Mesenchymal stem cell (in vitro differentiated cells and primary cell): ENCODE data around the gene TYMP.

Experiments
- DNase-seq: peaks from one replicate; pipeline ENCODE4 v3.0.0-alpha.2; 2013
- H2AFZ ChIP-seq: one replicate; pipeline ENCODE4 v1.6.1; 2013; ENCODE audit warnings: low read depth, mild to moderate bottlenecking, control low read depth, inconsistent platforms, low read length, moderate library complexity
- H2AK5ac ChIP-seq: 2 replicates; pipeline ENCODE4 v1.6.1; 2013; ENCODE audit warnings: low read length, moderate library complexity, mild to moderate bottlenecking, inconsistent platforms; ENCODE audit not compliant: severe bottlenecking
- H2BK120ac ChIP-seq: one replicate; pipeline ENCODE4 v1.6.1; 2013; ENCODE audit warnings: low read depth, mild to moderate bottlenecking, inconsistent platforms, low read length, moderate library complexity
- H2BK12ac ChIP-seq, 2 experiments: one replicate each; pipeline ENCODE4 v1.6.1; 2013; ENCODE audit warnings: inconsistent platforms in 2 of 2, low read length in 2 of 2, mild to moderate bottlenecking in 2 of 2, moderate library complexity in 2 of 2, control low read depth in 1 of 2
- H2BK15ac ChIP-seq: one replicate; pipeline ENCODE4 v1.6.1; 2013; ENCODE audit warnings: mild to moderate bottlenecking, low read depth, inconsistent platforms; ENCODE audit not compliant: poor library complexity, severe bottlenecking
- H2BK5ac ChIP-seq: 2 replicates; pipeline ENCODE4 v1.6.1; 2013; ENCODE audit warnings: low read depth, mild to moderate bottlenecking, low read length, control low read depth, inconsistent platforms; ENCODE audit not compliant: poor library complexity, severe bottlenecking
- H3K14ac ChIP-seq, 2 experiments: one replicate each; pipeline ENCODE4 v1.6.1; 2013; ENCODE audit warnings: inconsistent platforms in 2 of 2, low read length in 2 of 2, control low read depth in 1 of 2, mild to moderate bottlenecking in 1 of 2, moderate library complexity in 1 of 2
- H3K18ac ChIP-seq, 2 experiments: one replicate each; pipeline ENCODE4 v1.6.1; 2013; ENCODE audit warnings: inconsistent platforms in 2 of 2, low read length in 2 of 2, control low read depth in 1 of 2, low read depth in 1 of 2, mild to moderate bottlenecking in 1 of 2
- H3K23ac ChIP-seq, 2 experiments: one replicate each; pipeline ENCODE4 v1.6.1; 2013; ENCODE audit warnings: inconsistent platforms in 2 of 2, low read length in 2 of 2, mild to moderate bottlenecking in 2 of 2, moderate library complexity in 2 of 2, control low read depth in 1 of 2
- H3K27ac ChIP-seq: 2 replicates; pipeline ENCODE4 v1.5.1; 2013; ENCODE audit warnings: mild to moderate bottlenecking, moderate library complexity, low read length, control low read depth, inconsistent platforms; ENCODE audit not compliant: poor library complexity, severe bottlenecking
- H3K27me3 ChIP-seq, 2 experiments: 2 replicates each; pipeline versions ENCODE4 v1.6.1 to v1.7.0; 2013; ENCODE audit warnings: low read length in 2 of 2, mild to moderate bottlenecking in 2 of 2, moderate library complexity in 2 of 2, control low read depth in 1 of 2, inconsistent platforms in 1 of 2; ENCODE audit not compliant: control insufficient read depth in 1 of 2, insufficient read depth in 1 of 2
- H3K36me3 ChIP-seq, 2 experiments: 2 replicates each; pipeline versions ENCODE4 v1.6.1 to v1.7.0; 2013; ENCODE audit warnings: low read length in 2 of 2, control low read depth in 1 of 2, inconsistent platforms in 1 of 2, low read depth in 1 of 2, mild to moderate bottlenecking in 1 of 2; ENCODE audit not compliant: insufficient read depth in 2 of 2, control insufficient read depth in 1 of 2
- H3K4ac ChIP-seq, 2 experiments: one replicate each; pipeline ENCODE4 v1.6.1; 2013; ENCODE audit warnings: inconsistent platforms in 2 of 2, low read length in 2 of 2, mild to moderate bottlenecking in 2 of 2, moderate library complexity in 2 of 2, control low read depth in 1 of 2, low read depth in 1 of 2
- H3K4me1 ChIP-seq: 2 replicates; pipeline ENCODE4 v1.6.1; 2013; ENCODE audit warnings: low read depth, low read length, control low read depth; ENCODE audit not compliant: control insufficient read depth, insufficient read depth
- H3K4me2 ChIP-seq: 2 replicates; pipeline ENCODE4 v1.6.1; 2013; ENCODE audit warnings: low read length, mild to moderate bottlenecking, inconsistent platforms; ENCODE audit not compliant: poor library complexity, severe bottlenecking
- H3K4me3 ChIP-seq, 2 experiments: 2 replicates each; pipeline versions ENCODE4 v1.5.1 to v1.7.0; 2013; ENCODE audit warnings: low read length in 2 of 2, mild to moderate bottlenecking in 2 of 2, control low read depth in 1 of 2, low read depth in 1 of 2; ENCODE audit not compliant: insufficient read depth in 1 of 2
- H3K79me1 ChIP-seq: replicated peaks from 2 replicates; pipeline ENCODE4 v1.6.1; 2013; ENCODE audit warnings: mild to moderate bottlenecking, control low read depth, low read length, inconsistent platforms; ENCODE audit not compliant: poor library complexity, severe bottlenecking
- H3K9ac ChIP-seq: 2 replicates; pipeline ENCODE4 v1.7.0; 2013; ENCODE audit warnings: mild to moderate bottlenecking, low read length, moderate library complexity
- H3K9me3 ChIP-seq: 2 replicates; pipeline ENCODE4 v1.7.0; 2013; ENCODE audit warnings: mild to moderate bottlenecking, low read length; ENCODE audit not compliant: control insufficient read depth
- H4K8ac ChIP-seq: one replicate; pipeline ENCODE4 v1.6.1; 2013; ENCODE audit warnings: inconsistent platforms, mild to moderate bottlenecking, low read length, moderate library complexity
- H4K91ac ChIP-seq: one replicate; pipeline ENCODE4 v1.6.1; 2013; ENCODE audit warnings: mild to moderate bottlenecking, low read length, inconsistent platforms
- WGBS: methylation state at CpG from one replicate; pipeline ENCODE4 v1.1.7; 2013; ENCODE audit warnings: mixed read lengths; 5-methylcytosine and 5-hydroxymethylcytosine counted together

TYMP gene

DNA sequence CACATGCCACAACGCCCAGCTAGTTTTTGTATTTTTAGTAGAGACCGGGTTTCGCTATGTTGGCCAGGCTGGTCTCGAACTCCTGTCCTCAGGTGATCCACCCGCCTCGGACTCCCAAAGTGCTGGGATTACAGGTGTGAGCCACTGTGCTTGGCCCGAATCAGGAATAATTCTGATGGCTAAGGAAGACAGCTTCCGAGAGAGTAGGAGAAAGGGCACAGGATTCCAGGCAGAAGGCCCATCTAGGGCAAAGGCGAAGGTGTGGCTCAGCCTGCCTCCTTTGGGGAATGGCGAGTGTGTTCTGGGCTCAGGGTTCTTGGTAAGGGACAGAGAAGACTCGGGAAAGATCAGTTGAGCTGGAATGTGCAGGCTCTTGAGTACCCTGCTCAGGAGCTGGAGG, 34.5 kb upstream of the TYMP start:
- no peak overlapping the region for H2AK5ac ChIP-seq
- H4K8ac ChIP-seq: no peak overlapping the region

DNA sequence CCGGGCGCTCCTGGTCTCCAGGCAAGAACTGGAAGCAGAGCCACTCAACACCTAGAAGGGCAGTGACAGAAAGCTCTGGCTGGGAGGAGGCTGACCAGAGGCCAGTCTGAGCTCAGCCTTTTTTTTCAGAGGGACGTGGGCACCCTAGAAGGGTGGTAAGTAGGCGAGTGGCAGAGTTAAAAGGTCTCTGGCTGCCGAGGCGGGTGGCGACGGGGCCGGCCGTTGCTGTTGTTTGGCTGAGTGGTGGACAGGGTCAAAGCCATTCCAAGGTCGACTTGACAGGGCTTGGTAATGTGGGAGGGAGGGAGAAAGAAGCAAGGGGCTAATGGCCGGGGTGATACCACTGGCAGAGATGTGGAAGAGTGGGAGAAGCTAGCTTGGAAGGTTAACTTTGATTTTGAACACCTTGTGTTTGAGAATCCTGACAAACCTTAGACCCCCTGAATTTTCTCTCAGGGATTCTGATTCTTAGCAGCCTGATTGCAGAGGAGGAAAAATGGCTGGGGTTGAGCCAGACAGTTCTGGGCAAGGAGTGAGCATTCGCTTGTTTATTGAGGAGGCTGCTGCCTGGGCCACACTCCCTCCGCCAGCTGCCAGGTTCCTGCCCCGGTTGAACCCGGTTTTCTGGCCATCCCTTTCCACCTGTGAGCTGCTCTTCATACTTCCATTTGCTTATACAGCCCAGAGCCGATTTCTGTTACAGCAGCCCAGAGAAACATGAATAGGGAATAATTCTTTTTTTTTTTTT, 33.8 kb upstream of the TYMP start:
- no peak for DNase-seq
- WGBS: 33% methylated on average over 16 of the region's 17 CpGs
- H4K91ac ChIP-seq: no peak overlapping the region
- no peak overlapping the region for H2BK12ac ChIP-seq
- peak overlapping the region; percentile 63 for H2BK15ac ChIP-seq
- peaks cover 0 to 12% of the 10 kb centered on the region in 2 experiments for H3K36me3 ChIP-seq
- H3K27ac ChIP-seq: no peak overlapping the region
- H2AFZ ChIP-seq: peak overlapping the region; percentile 46
- H3K18ac ChIP-seq: no peak overlapping the region
- peaks cover 4 to 10% of the 10 kb centered on the region in 2 experiments for H3K27me3 ChIP-seq
- no peaks in the 10 kb centered on the region for H3K9me3 ChIP-seq
- peak overlapping the region; percentile 98 for H3K4me2 ChIP-seq
- H3K23ac ChIP-seq: no peak overlapping the region
- H3K4me1 ChIP-seq: peaks cover 9% of the 10 kb centered on the region
- no peak overlapping the region for H3K14ac ChIP-seq
- H3K4ac ChIP-seq: peak overlapping the region in 1 of 2 experiments; percentile 9
- no peak overlapping the region for H2BK120ac ChIP-seq
- H3K9ac ChIP-seq: peak overlapping the region; percentile 75
- H3K79me1 ChIP-seq: peaks cover 1% of the 10 kb centered on the region
- no peak overlapping the region for H2BK5ac ChIP-seq
- H3K4me3 ChIP-seq: peak overlapping the region; percentile 55 to 97
- no peak overlapping the region for H2AK5ac ChIP-seq
- peak overlapping the region; percentile 8 for H4K8ac ChIP-seq

More for the DNA sequence above, 34.5 kb upstream of the TYMP start:
- Histone ChIP-seq H2BK12ac (no peak overlapping the region), H3K4me2 (no peak overlapping the region), H3K9ac (no peak overlapping the region), H3K36me3 (peaks cover 0 to 19% of the 10 kb centered on the region in 2 experiments), H3K79me1 (peaks cover 1% of the 10 kb centered on the region), H3K4ac (no peak overlapping the region), H3K27me3 (peaks cover 0 to 8% of the 10 kb centered on the region in 2 experiments), H3K4me3 (no peak overlapping the region), H3K9me3 (no peaks in the 10 kb centered on the region), H2BK120ac (no peak overlapping the region), H3K27ac (no peak overlapping the region), H4K91ac (no peak overlapping the region), H3K4me1 (peaks cover 9% of the 10 kb centered on the region), H3K23ac (no peak overlapping the region), H2BK5ac (no peak overlapping the region), H3K14ac (no peak overlapping the region), H2AFZ (no peak overlapping the region), H3K18ac (no peak overlapping the region), H2BK15ac (no peak overlapping the region)
- WGBS: 89% methylated on average over 11 of the region's 11 CpGs
- no peak for DNase-seq

DNA sequence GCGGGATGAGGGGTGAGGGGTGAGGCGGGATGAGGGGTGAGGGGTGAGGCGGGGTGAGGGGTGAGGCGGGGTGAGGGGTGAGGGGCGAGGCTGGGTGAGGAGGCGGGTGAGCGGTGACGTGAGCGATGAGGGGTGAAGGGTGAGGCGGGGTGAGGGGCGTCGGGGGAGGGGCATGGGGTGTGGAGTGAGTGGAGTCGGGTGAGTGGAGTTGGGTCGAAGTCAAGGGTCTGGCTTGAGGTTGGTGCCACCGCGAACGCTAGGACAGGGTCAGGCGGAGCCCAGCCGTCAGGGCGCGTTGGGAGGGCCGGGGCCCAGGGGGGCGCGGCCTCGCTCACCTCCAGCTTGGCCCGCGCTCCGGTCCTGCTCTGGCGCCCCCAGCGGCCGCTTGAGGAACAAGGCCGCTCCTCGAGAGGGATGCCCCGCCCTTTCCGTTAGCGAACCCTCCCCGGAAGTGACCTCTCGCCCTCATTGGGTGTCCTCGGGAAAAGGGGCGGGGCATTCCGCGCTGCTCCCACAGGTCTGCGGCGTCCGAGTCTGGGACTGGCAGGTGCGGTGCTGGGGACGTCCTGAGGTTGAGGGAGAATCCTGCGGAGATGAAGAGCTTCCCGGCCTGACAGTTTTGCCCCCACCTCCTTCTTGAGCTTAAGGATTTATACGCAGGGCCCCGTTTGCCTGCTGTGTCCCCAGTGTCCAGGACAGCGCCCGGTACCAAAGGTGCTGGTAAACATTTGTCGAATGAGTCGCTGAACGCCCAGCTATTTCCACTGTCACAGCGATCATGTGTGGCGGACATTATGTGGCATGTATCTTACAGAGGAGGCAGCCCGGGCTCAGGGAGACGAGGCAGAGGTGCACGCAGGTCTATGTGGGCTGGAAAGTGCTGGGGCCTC, 33.0 kb upstream of the TYMP start, which contains the start of gene SYCE3:
TSS of gene SYCE3 (minus strand) at position 397 of the 890 bp plus-strand sequence. CDS start 6,514 bp downstream, outside the sequence.
- whole genome bisulfite sequencing: under 1% methylated on average over 47 of the region's 61 CpGs

More for the DNA sequence above, 33.0 kb upstream of the TYMP start, which contains the start of gene SYCE3:
- peak within 1 kb of the TSS; percentile 99 for H2BK15ac ChIP-seq
- no peak within 1 kb of the TSS for H4K91ac ChIP-seq
- peaks cover 0 to 6% of the 10 kb centered on the region in 2 experiments for H3K36me3 ChIP-seq
- H3K27me3 ChIP-seq: peaks cover 9 to 13% of the 10 kb centered on the region in 2 experiments
- no peak within 1 kb of the TSS for H3K14ac ChIP-seq
- H3K79me1 ChIP-seq: peaks cover 1% of the 10 kb centered on the region
- no peak within 1 kb of the TSS for H3K27ac ChIP-seq
- no peak within 1 kb of the TSS for H2BK5ac ChIP-seq
- H3K9ac ChIP-seq: peak within 1 kb of the TSS; percentile 75
- peak within 1 kb of the TSS; percentile 55 to 97 for H3K4me3 ChIP-seq
- H3K18ac ChIP-seq: peak within 1 kb of the TSS in 1 of 2 experiments; percentile 85
- peak within 1 kb of the TSS; percentile 46 for H2AFZ ChIP-seq
- peak; percentile 92 for DNase-seq
- no peak within 1 kb of the TSS for H2AK5ac ChIP-seq
- H2BK12ac ChIP-seq: peak within 1 kb of the TSS in 1 of 2 experiments; percentile 54
- H2BK120ac ChIP-seq: peak within 1 kb of the TSS; percentile 81
- H3K4ac ChIP-seq: peak within 1 kb of the TSS in 1 of 2 experiments; percentile 9
- H3K23ac ChIP-seq: no peak within 1 kb of the TSS
- H3K4me1 ChIP-seq: peaks cover 9% of the 10 kb centered on the region
- H3K9me3 ChIP-seq: no peaks in the 10 kb centered on the region
- H3K4me2 ChIP-seq: peak within 1 kb of the TSS; percentile 98
- peak within 1 kb of the TSS; percentile 88 for H4K8ac ChIP-seq
